ENCODE measurements around the gene SMPD3. TPM values are rescaled to one million over a fixed set of nuclear protein-coding genes. Genes with fewer than 3 reads are reported as not detected.

SMPD3 gene
- total and polyA plus RNA-seq, 9 of the 15 experiments (the other 6 are each of a cell fraction or from before 2014, with no cell fraction given): 0.03 to 1.2 (median 0.18) TPM

DNA sequence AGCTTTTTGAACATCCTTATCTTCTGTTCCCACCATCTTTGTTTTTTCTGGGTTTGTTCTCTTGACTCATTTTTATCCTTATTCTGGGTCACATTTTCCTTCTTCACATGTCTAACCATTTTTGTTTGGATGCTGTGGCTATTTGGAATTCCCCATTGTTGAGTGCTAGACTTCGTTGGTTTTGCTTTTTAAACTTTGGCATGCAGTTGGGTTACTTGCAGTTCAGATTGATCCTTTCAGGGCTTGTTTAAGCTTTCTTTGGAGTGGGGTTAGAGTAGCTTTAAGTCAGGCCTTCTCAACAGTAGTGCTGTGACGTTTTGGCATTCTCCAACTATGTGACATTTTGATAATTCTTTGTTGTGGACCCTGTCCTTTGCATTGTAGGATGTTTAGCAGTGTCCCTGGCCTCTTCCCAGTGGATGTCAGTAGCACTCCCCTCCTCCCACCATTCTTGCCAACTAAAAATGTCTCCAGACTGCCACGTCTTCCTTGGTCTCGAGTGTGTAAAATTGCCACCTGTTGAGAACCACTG, 116.4 kb downstream of the SMPD3 start (continued):
- TF ChIP-seq SRSF9 (IDR thresholded peaks at IDR 0.05; ENCODE audit: borderline replicate concordance, low read depth, low read length): no peak

DNA sequence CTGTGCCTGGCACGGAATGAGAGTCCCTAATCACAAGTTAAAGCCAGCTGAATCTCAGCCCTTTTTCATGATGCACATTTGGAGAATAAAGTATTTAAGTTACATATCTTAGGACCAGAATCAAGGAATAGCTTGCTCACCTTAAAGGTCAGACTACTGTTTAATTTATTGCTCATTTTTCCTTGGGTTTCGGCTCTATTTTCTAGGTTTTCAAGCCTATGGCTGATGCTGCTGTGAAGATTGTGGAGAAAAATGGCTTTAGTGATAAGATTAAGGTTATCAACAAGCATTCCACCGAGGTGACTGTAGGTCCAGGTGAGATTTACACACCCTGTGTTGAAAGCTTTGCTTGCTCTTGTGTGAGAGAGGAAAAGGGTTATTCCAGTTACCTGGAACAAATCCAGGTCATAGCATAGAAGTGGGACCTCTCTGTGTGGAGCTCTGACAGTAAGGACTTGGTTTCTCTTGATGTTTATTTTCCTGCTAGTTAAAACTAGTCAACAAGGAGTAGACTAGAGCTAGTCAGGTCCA, 119.4 kb downstream of the SMPD3 start:
- no peaks in the 10 kb centered on the region for H3K27me3 ChIP-seq (ENCODE audit: control insufficient read depth in 2 of 2, insufficient read depth in 2 of 2, low read length in 2 of 2)
- no peak overlapping the region for H3K4me2 ChIP-seq (ENCODE audit: insufficient read depth, low read length)
- H3K36me3 ChIP-seq (ENCODE audit: control insufficient read depth, insufficient read depth, low read length): peaks cover 79% of the 10 kb centered on the region
- ChIA-PET POLR2A (interaction anchor here (1.6 to 3.1 kb wide), 3 partner anchors 10 to 67 kb away, joined by 4 to 12 read pairs (median 9); partner anchors contain the start of gene SLC7A6), CTCF (ENCODE audit: low intra/inter-chr PET ratio) (interaction anchor here (0.7 to 4.8 kb wide), 3 partner anchors 66 to 512 kb away, joined by 3 to 73 read pairs (median 7); partner anchors contain the start of gene SLC7A6)
- H4K20me1 ChIP-seq (replicated peaks; ENCODE audit: control insufficient read depth, insufficient read depth, low read length): no peaks in the 10 kb centered on the region
- H3K9ac ChIP-seq (ENCODE audit: insufficient read depth in 1 of 2, low read depth in 2 of 2, low read length in 2 of 2): no peak overlapping the region
- TF ChIP-seq ZBED1 (IDR thresholded peaks at IDR 0.05): 0 out of 2 replicates have a peak, but pooled peaks have one; percentile 2
- no peak for TF ChIP-seq MIER1 (IDR thresholded peaks at IDR 0.05; ENCODE audit: low read depth)
- TF ChIP-seq, protein P1, sequence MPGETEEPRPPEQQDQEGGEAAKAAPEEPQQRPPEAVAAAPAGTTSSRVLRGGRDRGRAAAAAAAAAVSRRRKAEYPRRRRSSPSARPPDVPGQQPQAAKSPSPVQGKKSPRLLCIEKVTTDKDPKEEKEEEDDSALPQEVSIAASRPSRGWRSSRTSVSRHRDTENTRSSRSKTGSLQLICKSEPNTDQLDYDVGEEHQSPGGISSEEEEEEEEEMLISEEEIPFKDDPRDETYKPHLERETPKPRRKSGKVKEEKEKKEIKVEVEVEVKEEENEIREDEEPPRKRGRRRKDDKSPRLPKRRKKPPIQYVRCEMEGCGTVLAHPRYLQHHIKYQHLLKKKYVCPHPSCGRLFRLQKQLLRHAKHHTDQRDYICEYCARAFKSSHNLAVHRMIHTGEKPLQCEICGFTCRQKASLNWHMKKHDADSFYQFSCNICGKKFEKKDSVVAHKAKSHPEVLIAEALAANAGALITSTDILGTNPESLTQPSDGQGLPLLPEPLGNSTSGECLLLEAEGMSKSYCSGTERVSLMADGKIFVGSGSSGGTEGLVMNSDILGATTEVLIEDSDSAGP (CRISPR knock-in tag; IDR thresholded peaks at IDR 0.05): 0 out of 2 replicates have a peak, but pooled peaks have one; percentile 30
- no peak overlapping the region for H2AFZ ChIP-seq (ENCODE audit: low read depth, low read length)
- no peak for FAIRE-seq
- in situ Hi-C loops (cut with MboI): loop anchor here (5.0 kb wide), 1 partner anchor 67 kb away; the partner anchor contains the start of gene SLC7A6
- H3K9me1 ChIP-seq (ENCODE audit: control insufficient read depth, insufficient read depth, low read length): no peaks in the 10 kb centered on the region
- 0 out of 3 replicates have a peak, but pooled peaks cover 2% of the 10 kb centered on the region for H3K79me2 ChIP-seq (ENCODE audit: control insufficient read depth, insufficient read depth, low read length)
- intact Hi-C loops (cut with micrococcal nuclease): loop anchor here (1.0 kb wide), 1 partner anchor 68 kb away; no protein-coding TSS in a partner anchor
- no peak overlapping the region for H3K4me3 ChIP-seq
- no peak for ATAC-seq
- DNase-seq (ENCODE audit: extremely low read depth in 1 of 4, low spot score in 3 of 4): no peak
- WGBS (ENCODE audit: insufficient coverage, low coverage, missing lambda C conversion rate): 51% methylated on average over 3 of the region's 3 CpGs
- no peak overlapping the region for H3K27ac ChIP-seq (ENCODE audit: extremely low read depth, low read depth, low read length)
- H3K9me3 ChIP-seq (replicated peaks; ENCODE audit: control insufficient read depth, insufficient read depth, low read depth, low read length): no peaks in the 10 kb centered on the region
- H3K4me1 ChIP-seq (replicated peaks in 1 of 2; ENCODE audit: control insufficient read depth in 2 of 2, insufficient read depth in 2 of 2, low read length in 2 of 2): no peaks in the 10 kb centered on the region
- BruUV-seq (replicated peaks): no TSS peak
